RWPE2 (cell line): Measurements from ENCODE around the gene SNX9.

Experiments used
- ATAC-seq: fragments of 200-7000 bp; cut with Tn5 transposase; 3 replicates; pipeline ENCODE4 v1.9.1; 2021; ENCODE audit warnings: low read depth
- DNase-seq: peaks from one replicate; pipeline ENCODE4 v3.0.0-alpha.2; 2020; ENCODE audit warnings: low spot score
- H3K27ac ChIP-seq: fragments of 450-650 bp; 2 replicates; pipeline ENCODE4 v1.5.1; 2017; ENCODE audit warnings: mild to moderate bottlenecking; ENCODE audit not compliant: poor library complexity, severe bottlenecking
- H3K27me3 ChIP-seq: fragments of 250-450 bp; sonication (Bioruptor Pico); 2 replicates; pipeline ENCODE4 v1.5.1; 2021; ENCODE audit warnings: mild to moderate bottlenecking, moderate library complexity; ENCODE audit not compliant: insufficient read depth, poor library complexity, severe bottlenecking
- H3K36me3 ChIP-seq: fragments of 250-450 bp; sonication (Bioruptor Pico); 2 replicates; pipeline ENCODE4 v1.5.1; 2020; ENCODE audit warnings: low read depth, mild to moderate bottlenecking, moderate library complexity
- H3K4me1 ChIP-seq: fragments of 250-450 bp; sonication (Bioruptor Pico); 2 replicates; pipeline ENCODE4 v1.5.1; 2021; ENCODE audit warnings: mild to moderate bottlenecking, moderate library complexity; ENCODE audit not compliant: insufficient read depth, poor library complexity, severe bottlenecking
- H3K4me3 ChIP-seq: fragments of 250-450 bp; sonication (Bioruptor Pico); 2 replicates; pipeline ENCODE4 v1.5.1; 2021; ENCODE audit warnings: mild to moderate bottlenecking, moderate library complexity; ENCODE audit not compliant: severe bottlenecking
- H3K9me3 ChIP-seq: fragments of 250-450 bp; sonication (Bioruptor Pico); 2 replicates; pipeline ENCODE4 v1.5.1; 2021; ENCODE audit warnings: mild to moderate bottlenecking, moderate library complexity; ENCODE audit not compliant: severe bottlenecking
- CTCF ChIP-seq: fragments of 450-650 bp; IDR thresholded peaks from one replicate; pipeline ENCODE4 v1.5.1; 2017; ENCODE audit warnings: mild to moderate bottlenecking, moderate library complexity; ENCODE audit not compliant: poor library complexity, severe bottlenecking

SNX9 gene

GRCh38 chr6:157907651-157908050, 84.6 kb downstream of the SNX9 start:
- Histone ChIP-seq H3K4me3 (no peak overlapping the region), H3K9me3 (no peaks in the 10 kb centered on the region), H3K4me1 (no peaks in the 10 kb centered on the region), H3K36me3 (peaks cover 87% of the 10 kb centered on the region), H3K27ac (no peak overlapping the region), H3K27me3 (no peaks in the 10 kb centered on the region)
- DNase-seq (no peak), ATAC-seq (no peak)
- no peak for TF ChIP-seq CTCF

- H3K27me3 ChIP-seq, result no peaks in the 10 kb centered on the region
- peaks cover 83% of the 10 kb centered on the region for H3K36me3 ChIP-seq
- no peak for TF ChIP-seq CTCF
- H3K27ac ChIP-seq, result no peak overlapping the region
- H3K4me3 ChIP-seq, result no peak overlapping the region
- ATAC-seq, result no peak
- DNase-seq, result no peak
- no peaks in the 10 kb centered on the region for H3K9me3 ChIP-seq
- H3K4me1 ChIP-seq, result no peaks in the 10 kb centered on the region
Observed at GRCh38 chr6:157908369-157909281, 85.6 kb downstream of the SNX9 start.

- TF ChIP-seq CTCF, result no peak
- Histone ChIP-seq H3K27me3 (no peaks in the 10 kb centered on the region), H3K36me3 (peaks cover 83% of the 10 kb centered on the region), H3K4me3 (no peak overlapping the region), H3K9me3 (no peaks in the 10 kb centered on the region), H3K4me1 (no peaks in the 10 kb centered on the region), H3K27ac (no peak overlapping the region)
- DNase-seq (no peak), ATAC-seq (no peak)
Observed at GRCh38 chr6:157909282-157909664, 86.2 kb downstream of the SNX9 start.

GRCh38 chr6:157911278-157911677, 88.2 kb downstream of the SNX9 start:
- DNase-seq, result no peak
- H3K9me3 ChIP-seq, result no peaks in the 10 kb centered on the region
- H3K27me3 ChIP-seq, result no peaks in the 10 kb centered on the region
- H3K4me3 ChIP-seq, result no peak overlapping the region
- no peak for ATAC-seq
- TF ChIP-seq CTCF, result no peak
- H3K36me3 ChIP-seq, result peaks cover 78% of the 10 kb centered on the region
- no peak overlapping the region for H3K27ac ChIP-seq
- H3K4me1 ChIP-seq, result no peaks in the 10 kb centered on the region

GRCh38 chr6:157911786-157912185, 88.7 kb downstream of the SNX9 start:
- no peaks in the 10 kb centered on the region for H3K4me1 ChIP-seq
- no peak overlapping the region for H3K27ac ChIP-seq
- no peaks in the 10 kb centered on the region for H3K27me3 ChIP-seq
- H3K36me3 ChIP-seq, result peaks cover 75% of the 10 kb centered on the region
- H3K4me3 ChIP-seq, result no peak overlapping the region
- H3K9me3 ChIP-seq, result no peaks in the 10 kb centered on the region
- ATAC-seq, result no peak
- no peak for DNase-seq
- no peak for TF ChIP-seq CTCF
